Thyroid gland (tissue), 4 donors: Measurements from ENCODE around the gene ITIH2.
"Not testable (repeated sequence)": the region's sequence is repeated elsewhere in the genome, so short reads cannot be mapped to it uniquely, and the experiment has no call there.

Experiments used
- POLR2A ChIP-seq, 2 donors: fragments of 450-650 bp; IDR thresholded peaks; one replicate each; pipeline ENCODE4 v1.6.1; 2017; ENCODE audit warnings: antibody characterized with exemption in 2 of 2, mild to moderate bottlenecking in 2 of 2, moderate library complexity in 1 of 2
- TF ChIP-seq, protein P1 (sequence below), 6 experiments: fragments of 200-600 bp in 3 of 6; fragments of 450-650 bp in 3 of 6; sonication (generic) in 3 of 6; IDR thresholded peaks; one replicate each; pipeline ENCODE4 v1.5.1; 2016 to 2019; ENCODE audit warnings: antibody characterized with exemption in 6 of 6, mild to moderate bottlenecking in 2 of 6, inconsistent platforms in 1 of 6, moderate library complexity in 1 of 6

DNA sequence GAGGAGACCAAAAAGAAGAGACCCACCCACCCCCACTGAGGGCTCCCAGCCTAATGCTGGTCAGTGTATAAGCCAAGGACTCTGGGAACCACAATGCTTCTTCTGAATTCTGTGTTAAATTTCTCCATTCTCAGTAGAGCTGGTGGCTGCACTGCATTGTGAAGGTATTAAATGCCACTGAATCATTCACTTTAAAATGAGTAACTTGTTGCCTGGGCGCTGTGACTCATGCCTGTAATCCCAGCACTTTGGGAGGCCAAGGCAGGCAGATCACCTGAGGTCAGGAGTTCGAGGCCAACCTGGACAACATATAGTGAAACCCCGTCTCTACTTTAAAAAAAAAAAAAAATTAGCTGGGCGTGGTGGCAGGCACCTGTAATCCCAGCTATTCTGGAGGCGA lies 23.0 kb upstream of the ITIH2 start:
- TF ChIP-seq, protein P1, sequence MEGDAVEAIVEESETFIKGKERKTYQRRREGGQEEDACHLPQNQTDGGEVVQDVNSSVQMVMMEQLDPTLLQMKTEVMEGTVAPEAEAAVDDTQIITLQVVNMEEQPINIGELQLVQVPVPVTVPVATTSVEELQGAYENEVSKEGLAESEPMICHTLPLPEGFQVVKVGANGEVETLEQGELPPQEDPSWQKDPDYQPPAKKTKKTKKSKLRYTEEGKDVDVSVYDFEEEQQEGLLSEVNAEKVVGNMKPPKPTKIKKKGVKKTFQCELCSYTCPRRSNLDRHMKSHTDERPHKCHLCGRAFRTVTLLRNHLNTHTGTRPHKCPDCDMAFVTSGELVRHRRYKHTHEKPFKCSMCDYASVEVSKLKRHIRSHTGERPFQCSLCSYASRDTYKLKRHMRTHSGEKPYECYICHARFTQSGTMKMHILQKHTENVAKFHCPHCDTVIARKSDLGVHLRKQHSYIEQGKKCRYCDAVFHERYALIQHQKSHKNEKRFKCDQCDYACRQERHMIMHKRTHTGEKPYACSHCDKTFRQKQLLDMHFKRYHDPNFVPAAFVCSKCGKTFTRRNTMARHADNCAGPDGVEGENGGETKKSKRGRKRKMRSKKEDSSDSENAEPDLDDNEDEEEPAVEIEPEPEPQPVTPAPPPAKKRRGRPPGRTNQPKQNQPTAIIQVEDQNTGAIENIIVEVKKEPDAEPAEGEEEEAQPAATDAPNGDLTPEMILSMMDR (IDR thresholded peaks at IDR 0.05) = not testable (repeated sequence)
- not testable (repeated sequence) for TF ChIP-seq POLR2A (IDR thresholded peaks at IDR 0.05)
